Inflammatory macrophage treated with lipopolysaccharide for 4 hours (primary cell): ENCODE results near the gene NR6A1.

ENCODE experiments used
- DNase-seq: peaks from one replicate; pipeline ENCODE4 v3.0.0-alpha.2; 2020

NR6A1 gene

DNA sequence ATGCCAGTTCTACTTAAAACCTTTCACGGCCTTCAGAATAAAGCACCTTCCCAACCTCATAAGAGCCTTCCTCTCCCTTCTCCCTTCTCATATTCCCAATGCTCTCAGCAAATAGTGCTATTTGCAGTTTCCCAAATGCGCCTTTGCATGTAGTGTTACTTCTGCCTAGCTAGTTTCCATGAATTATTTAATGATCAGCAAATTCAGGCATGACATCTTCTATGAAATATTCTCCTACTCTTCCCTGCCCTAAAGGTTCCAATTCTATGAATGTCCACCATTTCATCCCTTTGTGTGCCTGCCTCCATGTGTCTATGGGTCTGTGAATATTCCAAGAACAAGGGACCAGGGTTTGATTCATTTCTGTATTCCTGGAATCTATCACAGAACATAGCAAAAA lies 165.1 kb downstream of the NR6A1 start:
- DNase-seq, result no peak

GRCh38 chr9:124605258-124605657 lies 165.9 kb downstream of the NR6A1 start:
- no peak for DNase-seq

- no peak for DNase-seq
Measured at GRCh38 chr9:124602632-124603031, 168.5 kb downstream of the NR6A1 start.

DNA sequence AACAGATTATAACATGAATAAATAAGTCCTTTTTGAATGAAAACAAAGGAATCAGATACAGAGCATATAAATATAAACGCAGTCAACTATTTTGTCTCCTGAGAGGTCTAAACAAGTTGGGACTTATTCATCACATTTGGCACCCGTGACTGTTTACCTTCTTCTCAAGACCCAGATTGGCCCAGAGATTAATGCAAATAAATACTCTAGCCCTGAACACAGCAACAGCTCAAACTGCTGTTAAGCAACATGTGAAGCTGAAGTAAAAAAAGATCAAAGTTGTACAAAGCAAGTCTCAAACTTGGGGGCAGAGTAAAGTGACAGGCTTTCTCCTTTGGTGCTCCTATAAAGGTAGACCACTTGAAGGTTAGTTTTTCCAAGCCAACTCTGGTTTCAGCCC lies 168.9 kb downstream of the NR6A1 start:
- no peak for DNase-seq

DNA sequence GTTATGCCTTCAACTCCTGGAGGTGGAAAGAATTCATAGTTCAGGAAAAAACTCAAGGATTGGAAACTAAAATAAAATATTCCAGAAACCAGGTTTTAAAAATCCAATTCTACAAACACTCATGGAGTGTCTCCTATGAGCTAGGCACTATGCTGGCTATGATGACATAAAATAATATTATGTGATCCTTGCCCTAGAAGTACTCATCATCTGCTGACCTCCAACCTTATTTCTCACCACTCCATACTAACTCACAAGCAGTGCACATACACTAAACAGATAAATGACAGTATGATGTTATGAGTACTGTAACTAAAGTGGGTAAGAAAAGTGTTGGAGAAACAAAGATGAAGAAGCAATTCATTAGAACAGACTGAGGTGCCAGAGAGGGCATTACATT lies 170.7 kb downstream of the NR6A1 start:
- DNase-seq, result no peak

DNA sequence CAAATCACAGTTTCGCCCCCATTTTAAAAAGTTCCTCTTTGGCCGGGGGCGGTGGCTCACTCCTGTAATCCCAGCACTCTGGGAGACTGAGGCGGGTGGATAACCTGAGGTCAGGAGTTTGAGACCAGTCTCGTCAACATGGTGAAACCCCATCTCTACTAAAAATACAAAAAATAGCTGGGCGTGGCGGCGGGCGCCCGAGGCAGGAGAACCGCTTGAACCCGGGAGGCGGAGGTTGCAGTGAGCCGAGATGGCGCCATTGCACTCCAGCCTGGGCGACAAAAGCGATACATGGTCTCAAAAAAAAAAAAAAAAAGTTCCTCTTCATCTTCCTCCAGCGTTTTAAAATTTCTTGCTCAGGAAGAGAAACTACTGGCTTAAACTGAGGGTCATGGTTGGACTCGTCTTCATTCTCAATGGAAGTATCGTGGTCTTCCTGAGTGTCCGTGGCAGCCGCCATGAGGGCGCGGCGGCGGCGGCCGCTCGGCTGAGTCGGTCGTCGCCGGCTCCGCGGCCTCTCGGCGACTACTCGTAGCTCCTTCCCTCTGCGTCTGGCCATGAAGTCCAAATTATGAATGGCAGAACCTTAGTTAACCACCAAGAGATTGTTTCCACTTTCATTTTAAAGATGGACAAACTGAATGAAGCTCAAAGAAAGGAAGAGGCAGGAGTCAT lies 171.9 kb downstream of the NR6A1 start:
- DNase-seq, result no peak

GRCh38 chr9:124598048-124598447 lies 173.1 kb downstream of the NR6A1 start:
- no peak for DNase-seq

DNA sequence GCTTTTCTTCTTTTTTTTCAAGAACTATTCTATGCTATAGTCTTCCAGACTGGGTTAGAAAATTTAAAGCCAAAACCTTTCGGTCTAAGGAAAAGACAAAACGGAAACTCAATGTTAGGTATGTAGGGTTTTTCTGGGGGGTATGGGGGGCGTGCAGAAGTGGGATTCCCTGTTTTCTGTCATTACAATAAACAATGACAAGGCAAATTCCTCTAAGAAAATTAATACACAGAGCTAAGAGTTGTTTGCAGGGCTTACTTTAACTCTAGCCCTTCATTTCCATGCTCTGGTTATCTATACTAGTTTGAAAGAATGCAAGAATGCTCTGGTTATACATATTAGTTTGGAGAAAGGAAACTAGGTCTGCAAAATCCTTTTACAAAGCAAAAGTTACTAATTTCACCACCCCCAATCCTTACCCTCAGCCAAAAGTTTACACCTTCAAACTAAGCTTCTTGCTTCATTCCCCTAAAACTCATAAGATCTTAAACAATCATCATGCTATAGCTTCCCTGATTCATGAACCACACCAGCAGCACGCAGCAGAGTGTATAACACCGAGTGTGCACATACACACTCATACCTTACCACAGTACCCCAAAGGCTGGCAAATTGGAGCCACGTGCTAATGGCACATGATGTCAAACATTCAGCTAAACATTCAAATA lies 174.8 kb downstream of the NR6A1 start:
- DNase-seq, result no peak

DNA sequence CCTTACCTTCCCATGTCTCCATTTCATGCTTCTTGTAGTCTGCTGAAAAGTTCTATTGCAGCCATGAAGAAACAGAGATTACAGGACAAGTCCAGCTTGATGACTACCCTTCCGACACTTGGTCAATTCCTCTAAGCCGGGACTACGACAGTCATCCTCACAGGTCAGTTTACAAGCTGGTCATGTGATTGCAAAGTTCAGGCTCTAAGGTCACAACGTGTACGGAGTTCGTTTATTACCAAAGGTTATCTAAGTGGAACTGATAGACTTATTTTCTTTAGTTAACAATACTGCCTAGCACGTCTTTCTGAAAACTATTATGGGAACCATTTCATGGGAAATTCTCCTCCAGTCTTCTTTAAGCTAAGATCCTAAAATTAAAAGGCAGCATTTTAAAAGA lies 175.4 kb downstream of the NR6A1 start:
- no peak for DNase-seq

DNA sequence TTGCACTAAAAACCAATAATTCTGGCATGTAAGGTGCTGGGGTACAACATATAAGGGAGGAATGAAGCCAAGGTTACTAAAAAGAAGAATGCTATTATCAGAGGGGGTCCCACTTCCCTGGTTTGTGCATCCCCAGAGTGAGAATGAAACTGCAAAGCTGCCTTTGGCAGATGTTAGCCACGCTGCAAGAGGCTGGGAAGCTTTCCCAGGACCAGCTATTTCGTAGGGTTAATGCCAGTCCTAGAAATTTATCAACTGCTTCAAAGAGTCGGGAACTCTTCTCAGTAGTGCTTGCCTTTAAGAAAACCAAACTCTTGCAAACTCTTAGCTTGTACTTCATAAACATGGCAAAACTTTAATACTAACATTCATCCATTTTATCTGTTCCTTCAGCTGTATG lies 176.4 kb downstream of the NR6A1 start:
- no peak for DNase-seq

- DNase-seq, result no peak
Measured at GRCh38 chr9:124594225-124594624, 176.9 kb downstream of the NR6A1 start.

DNA sequence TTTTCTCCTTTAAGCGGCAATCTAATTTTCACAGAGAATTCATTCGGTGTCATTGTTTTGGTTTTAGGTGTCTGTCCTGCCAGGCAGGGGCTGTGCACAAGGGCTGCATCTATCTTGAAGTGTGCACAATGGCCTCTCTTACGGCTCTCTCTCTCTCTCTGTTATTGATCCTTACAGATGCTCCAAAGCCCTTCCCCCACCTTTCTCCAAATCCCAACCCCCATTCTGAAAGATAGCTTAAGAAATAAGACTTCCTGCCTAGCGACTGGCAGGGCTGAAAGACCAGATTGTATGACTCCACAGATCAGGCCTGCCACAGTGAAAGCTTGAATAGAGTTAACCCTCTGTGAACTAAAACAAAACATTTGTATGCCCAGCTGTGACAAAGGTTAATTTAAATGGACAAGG lies 177.5 kb downstream of the NR6A1 start:
- DNase-seq, result no peak

DNA sequence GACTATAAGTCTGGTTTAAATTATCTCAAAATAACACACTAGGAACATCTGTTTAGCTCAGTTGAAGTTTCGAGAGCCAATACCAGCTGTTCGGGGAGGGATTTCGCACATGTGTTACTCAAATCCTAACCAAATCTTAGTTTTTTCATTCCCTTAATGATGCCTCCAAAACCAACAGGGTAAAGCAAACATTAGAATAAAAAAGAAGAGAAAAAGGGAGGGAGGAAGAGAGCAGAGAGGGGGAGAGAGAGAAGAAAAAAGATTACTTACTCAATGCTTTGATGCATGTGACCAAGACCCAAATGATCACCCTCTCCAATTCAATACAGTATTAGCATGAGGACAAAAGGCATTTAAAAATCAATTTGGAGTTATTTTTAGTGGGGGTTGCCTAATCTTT lies 177.9 kb downstream of the NR6A1 start:
- DNase-seq, result no peak

GRCh38 chr9:124590889-124591641 lies 180.0 kb downstream of the NR6A1 start:
- DNase-seq, result no peak

- no peak for DNase-seq
Measured at GRCh38 chr9:124584631-124585030, 186.5 kb downstream of the NR6A1 start.

DNA sequence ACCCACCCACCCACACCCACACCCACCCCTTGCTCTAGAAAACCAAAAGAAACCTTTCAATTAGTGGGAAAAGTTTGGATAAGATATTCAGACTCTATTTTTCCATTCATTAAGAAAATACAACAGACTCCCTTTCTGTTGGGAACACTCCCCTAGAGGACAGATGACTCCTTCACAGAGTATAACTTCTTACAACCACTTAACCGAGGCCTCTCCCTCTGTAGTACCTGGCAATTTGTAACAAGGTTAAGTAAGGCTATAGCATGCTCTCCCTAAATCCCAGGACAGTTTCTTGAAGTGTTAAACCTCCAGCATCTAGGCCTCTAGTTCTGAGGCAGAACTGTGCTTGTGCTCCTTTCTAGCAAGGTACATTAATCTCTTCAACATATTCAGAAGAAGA lies 188.0 kb downstream of the NR6A1 start:
- no peak for DNase-seq

GRCh38 chr9:124580186-124580585 lies 190.9 kb downstream of the NR6A1 start:
- peak; percentile 28 for DNase-seq

- no peak for DNase-seq
Measured at GRCh38 chr9:124576751-124577150, 194.4 kb downstream of the NR6A1 start.

DNA sequence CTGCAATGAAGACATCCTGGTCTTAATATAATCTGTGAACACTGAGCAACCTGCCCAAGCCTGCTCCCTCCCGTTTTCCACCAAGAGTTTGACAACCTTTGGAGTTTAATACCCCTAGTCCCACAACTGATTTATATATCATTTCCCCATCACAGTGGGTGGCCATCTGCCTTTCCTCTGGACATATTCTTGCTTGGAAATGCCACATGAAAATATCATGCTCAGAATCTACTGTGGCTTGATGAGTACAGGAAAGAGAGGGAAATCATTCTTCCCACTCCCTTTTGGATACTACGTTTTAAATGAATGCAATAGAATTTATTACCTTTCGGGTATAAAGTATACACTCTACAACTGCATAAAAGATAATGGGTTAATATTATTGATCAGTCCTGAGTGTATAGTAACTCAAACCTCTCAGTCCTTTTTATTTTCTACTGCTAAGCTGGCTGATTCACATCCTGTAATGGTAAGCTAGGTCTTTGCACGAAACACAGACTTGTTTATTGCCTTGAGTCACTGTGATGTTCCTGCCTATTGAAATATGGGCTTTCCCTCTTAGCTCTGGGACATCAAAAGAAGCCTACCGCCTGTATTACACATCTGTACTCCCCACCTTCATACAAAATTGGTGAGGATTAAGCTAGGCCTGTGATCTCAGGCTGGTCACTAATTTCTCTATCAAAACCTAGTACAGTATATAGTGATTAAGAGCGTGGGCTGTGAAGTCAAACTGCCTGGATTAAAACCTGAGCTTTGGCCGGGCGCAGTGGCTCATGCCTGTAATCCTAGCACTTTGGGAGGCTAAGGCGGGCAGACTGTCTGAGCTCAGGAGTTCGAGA lies 196.4 kb downstream of the NR6A1 start:
- DNase-seq, result no peak

GRCh38 chr9:124570942-124571666 lies 200.0 kb downstream of the NR6A1 start:
- DNase-seq, result no peak

DNA sequence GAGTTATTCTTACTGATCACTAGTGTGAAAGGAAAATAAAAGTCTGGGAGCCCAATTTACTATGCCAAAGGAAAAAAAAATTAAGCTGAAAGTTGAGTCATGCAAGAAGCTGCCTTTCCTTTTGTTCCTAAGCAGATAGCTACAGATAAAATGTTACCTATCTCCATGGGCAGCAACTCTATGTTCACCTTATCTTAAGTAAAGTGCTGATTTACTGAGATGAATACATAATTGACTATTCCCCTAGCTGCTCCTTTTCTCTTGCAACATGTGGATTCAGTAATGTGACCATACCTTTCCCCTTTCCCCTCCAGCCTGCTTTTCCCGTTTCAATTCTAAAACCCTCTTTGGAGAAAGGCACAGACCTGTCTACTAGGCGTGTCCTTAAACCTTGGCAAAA lies 201.2 kb downstream of the NR6A1 start:
- DNase-seq, result no peak

DNA sequence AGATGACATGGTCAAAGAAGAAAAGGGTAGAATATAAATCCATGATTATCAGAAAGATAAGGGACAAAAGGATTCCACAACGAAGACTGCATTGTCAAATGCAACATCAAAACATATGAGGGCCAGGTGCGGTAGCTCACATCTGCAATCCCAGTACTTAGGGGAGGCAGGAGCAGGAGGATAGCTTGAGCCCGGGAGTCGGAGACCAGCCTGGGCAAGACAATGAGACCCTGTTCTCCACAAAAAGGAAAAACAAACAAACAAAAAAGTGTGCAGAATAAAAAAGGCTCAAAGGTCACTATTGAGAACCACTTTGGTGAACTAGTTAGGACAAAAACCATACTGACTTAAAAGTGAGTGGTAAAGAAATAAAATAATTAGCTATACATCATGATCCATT lies 203.7 kb downstream of the NR6A1 start:
- DNase-seq, result no peak

DNA sequence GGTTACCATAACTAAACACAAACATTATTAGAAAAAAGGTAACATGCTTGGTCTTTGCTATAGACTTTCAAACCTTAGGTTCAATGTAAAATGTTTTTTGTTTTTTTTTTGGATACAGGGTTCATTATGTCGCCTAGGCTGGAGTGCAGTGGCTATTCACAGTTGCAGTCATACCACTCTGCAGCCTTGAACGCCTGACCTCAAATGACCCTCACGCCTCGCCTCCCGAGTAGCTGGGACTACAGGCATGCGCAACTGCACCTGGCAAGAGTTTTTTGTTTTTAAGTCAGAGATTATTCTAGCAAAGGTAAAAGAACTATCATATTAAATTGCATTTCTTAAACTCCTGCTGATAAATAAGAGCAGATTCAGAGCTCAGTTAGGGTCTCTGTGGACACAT lies 208.8 kb downstream of the NR6A1 start:
- no peak for DNase-seq
